M059J (cell line): Measurements from ENCODE around the gene PGBD2. TPM values are rescaled to one million over a fixed set of nuclear protein-coding genes. Genes with fewer than 3 reads are reported as not detected.
"Not testable (repeated sequence)": the region's sequence is repeated elsewhere in the genome, so short reads cannot be mapped to it uniquely, and the experiment has no call there.

Source experiments
- DNase-seq: peaks from one replicate; pipeline ENCODE4 v3.0.0-alpha.2; 2012; ENCODE audit warnings: low read depth
- total RNA-seq: library from RNA; depleted of rRNA; stranded (reverse); fragments of >200 nt; shearing (Covaris generic); gene quantifications from 2 replicates; pipeline ENCODE4 v1.2.3, GENCODE V29; 2014; rRNA removed

Gene PGBD2
- total RNA-seq, 1 experiment from 2014 or later = 5.7 TPM

- peak; percentile 66 for DNase-seq
Measured at GRCh38 chr1:248926401-248927182, 20.6 kb downstream of the PGBD2 start.

- DNase-seq = not testable (repeated sequence)
Measured at GRCh38 chr1:248927283-248927682, 21.2 kb downstream of the PGBD2 start.

GRCh38 chr1:248928122-248928521 is 22.1 kb downstream of the PGBD2 start:
- not testable (repeated sequence) for DNase-seq

- DNase-seq = not testable (repeated sequence)
Measured at GRCh38 chr1:248930037-248930436, 24.0 kb downstream of the PGBD2 start.

GRCh38 chr1:248938173-248938809 is 32.3 kb downstream of the PGBD2 start:
- DNase-seq = not testable (repeated sequence)

GRCh38 chr1:248944134-248944999 is 38.3 kb downstream of the PGBD2 start:
- not testable (repeated sequence) for DNase-seq

GRCh38 chr1:248945000-248945423 is 39.0 kb downstream of the PGBD2 start:
- not testable (repeated sequence) for DNase-seq

GRCh38 chr1:248945453-248945852 is 39.4 kb downstream of the PGBD2 start:
- not testable (repeated sequence) for DNase-seq

- not testable (repeated sequence) for DNase-seq
Measured at GRCh38 chr1:248945856-248946416, 39.9 kb downstream of the PGBD2 start.

Other genes with a start within 250 kb of the PGBD2 start
- gene OR14I1, start 203.5 kb upstream of the PGBD2 start, total RNA-seq = 0.15 TPM in 1 of 2 replicates, not detected in the other
- gene LYPD8, start 150.5 kb upstream of the PGBD2 start, total RNA-seq = 0.84 and 3.8 TPM in 2 replicates
- 14.9 and 21.0 TPM in 2 replicates for gene SH3BP5L, start 80.3 kb upstream of the PGBD2 start, total RNA-seq
- 15.0 and 16.4 TPM in 2 replicates for gene ZNF672, start 68.0 kb upstream of the PGBD2 start, total RNA-seq
- gene ZNF692, start 47.1 kb upstream of the PGBD2 start, total RNA-seq = 3.1 and 16.5 TPM in 2 replicates